ENCODE data around the gene ARMC6.

The ARMC6 gene

GRCh38 chr19:19033426-19034203 is at the start of gene ARMC6, which contains the start of gene SUGP2:
ARMC6 (plus strand) TSS chr19:19033603; CDS start chr19:19034210, 607 bp downstream.
SUGP2 (minus strand) TSS chr19:19033517; CDS start chr19:19031071, 2,446 bp downstream.
- DNase-seq: peak; percentile 31 to 86

- DNase-seq: no peak
These were observed 49.2 kb upstream of the ARMC6 start for GRCh38 chr19:18984251-18984650.

GRCh38 chr19:18985257-18985656 is 48.1 kb upstream of the ARMC6 start:
- DNase-seq: no peak

- DNase-seq: no peak
These were observed 45.9 kb upstream of the ARMC6 start for GRCh38 chr19:18987456-18987855.

GRCh38 chr19:18989316-18989715 is 44.1 kb upstream of the ARMC6 start:
- no peak for DNase-seq

GRCh38 chr19:18990128-18990708 is 43.2 kb upstream of the ARMC6 start:
- no peak for DNase-seq

GRCh38 chr19:18991006-18991405 is 42.4 kb upstream of the ARMC6 start:
- no peak for DNase-seq

GRCh38 chr19:18991468-18991867 is 41.9 kb upstream of the ARMC6 start:
- no peak for DNase-seq

GRCh38 chr19:18992696-18993095 is 40.7 kb upstream of the ARMC6 start:
- no peak for DNase-seq

- DNase-seq: no peak
These were observed 40.3 kb upstream of the ARMC6 start for GRCh38 chr19:18993115-18993514.

GRCh38 chr19:18995804-18996241 is 37.6 kb upstream of the ARMC6 start:
- peak; percentile 17 to 65 for DNase-seq

- DNase-seq: no peak
These were observed 37.1 kb upstream of the ARMC6 start for GRCh38 chr19:18996351-18996750.

GRCh38 chr19:18996796-18997394 is 36.5 kb upstream of the ARMC6 start:
- no peak for DNase-seq

GRCh38 chr19:18998276-18998675 is 35.1 kb upstream of the ARMC6 start:
- no peak for DNase-seq

GRCh38 chr19:18999016-18999758 is 34.2 kb upstream of the ARMC6 start:
- no peak for DNase-seq

- DNase-seq: no peak
These were observed 33.3 kb upstream of the ARMC6 start for GRCh38 chr19:18999896-19000620.

GRCh38 chr19:19004144-19004543 is 29.3 kb upstream of the ARMC6 start:
- no peak for DNase-seq

GRCh38 chr19:19006213-19006612 is 27.2 kb upstream of the ARMC6 start:
- DNase-seq: no peak

- no peak for DNase-seq
These were observed 23.5 kb upstream of the ARMC6 start for GRCh38 chr19:19009951-19010350.

GRCh38 chr19:19010551-19010950 is 22.9 kb upstream of the ARMC6 start:
- no peak for DNase-seq

GRCh38 chr19:19021115-19021514 is 12.3 kb upstream of the ARMC6 start:
- DNase-seq: no peak

- DNase-seq: no peak
These were observed 10.9 kb upstream of the ARMC6 start for GRCh38 chr19:19022380-19022961.
